Stimulated activated CD8-positive, alpha-beta memory T cell treated with anti-CD3 and anti-CD28 coated beads, Interleukin-2, amount 100 ng/mL, for 1 hour (primary cell): ENCODE measurements around the gene MED27.
"Not testable (repeated sequence)": the region's sequence is repeated elsewhere in the genome, so short reads cannot be mapped to it uniquely, and the experiment has no call there.

Source experiments
- DNase-seq, 2 donors: peaks; one replicate each; pipeline ENCODE4 v3.0.0-alpha.2; 2020; ENCODE audit warnings: low read depth in 2 of 2

MED27 gene

DNA sequence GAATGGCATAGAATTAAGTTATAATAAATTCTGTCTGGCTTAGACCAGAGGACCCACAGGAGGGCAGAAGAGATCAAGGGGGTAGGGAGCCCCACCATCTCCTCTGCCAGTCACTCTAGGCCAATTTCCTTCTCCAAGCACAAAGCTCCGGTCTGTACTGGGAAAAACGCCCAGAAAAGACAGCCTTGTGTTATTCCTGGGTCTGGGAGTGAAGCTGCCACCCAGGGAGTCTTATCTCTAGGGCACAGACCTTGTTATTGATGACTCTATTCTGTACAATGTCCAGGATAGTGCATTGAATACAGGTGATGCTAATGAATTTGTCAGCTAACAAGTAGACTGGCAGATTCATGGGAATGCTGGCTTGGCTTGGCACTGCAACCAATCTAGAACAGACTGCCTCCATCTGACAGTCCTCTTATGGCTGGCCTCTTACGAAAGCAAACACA, 60.7 kb downstream of the MED27 start:
- no peak for DNase-seq

- no peak for DNase-seq
Measured at GRCh38 chr9:132016456-132016855, 63.2 kb downstream of the MED27 start.

GRCh38 chr9:132015866-132016265, 63.8 kb downstream of the MED27 start:
- no peak for DNase-seq

DNA sequence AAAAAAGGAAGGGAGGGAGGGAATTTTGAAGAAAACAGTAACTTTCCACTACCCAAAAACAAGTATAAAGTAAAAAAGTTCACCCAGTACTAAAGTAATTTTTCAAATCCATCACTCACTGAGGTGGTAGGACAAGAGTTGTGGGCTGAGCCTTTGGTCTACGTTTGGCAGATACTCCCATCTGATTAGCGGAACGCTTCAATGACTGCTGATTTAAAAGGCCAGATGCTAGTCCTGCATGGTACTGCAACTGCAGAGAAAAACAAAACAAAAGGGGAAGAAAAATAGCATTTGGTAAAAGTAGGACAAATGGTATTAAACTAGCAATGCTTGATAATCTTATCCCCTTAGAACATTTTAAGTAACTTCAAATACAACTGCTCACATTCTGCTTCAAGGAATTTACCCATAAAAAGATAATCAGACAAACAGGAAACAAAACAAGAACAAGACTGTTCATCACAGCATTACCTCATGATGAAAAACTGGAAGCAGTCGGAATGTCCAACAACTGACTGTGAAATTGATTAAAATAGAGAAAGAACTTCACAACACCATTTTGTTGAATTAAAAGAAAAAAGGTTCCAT, 65.4 kb downstream of the MED27 start:
- no peak for DNase-seq

DNA sequence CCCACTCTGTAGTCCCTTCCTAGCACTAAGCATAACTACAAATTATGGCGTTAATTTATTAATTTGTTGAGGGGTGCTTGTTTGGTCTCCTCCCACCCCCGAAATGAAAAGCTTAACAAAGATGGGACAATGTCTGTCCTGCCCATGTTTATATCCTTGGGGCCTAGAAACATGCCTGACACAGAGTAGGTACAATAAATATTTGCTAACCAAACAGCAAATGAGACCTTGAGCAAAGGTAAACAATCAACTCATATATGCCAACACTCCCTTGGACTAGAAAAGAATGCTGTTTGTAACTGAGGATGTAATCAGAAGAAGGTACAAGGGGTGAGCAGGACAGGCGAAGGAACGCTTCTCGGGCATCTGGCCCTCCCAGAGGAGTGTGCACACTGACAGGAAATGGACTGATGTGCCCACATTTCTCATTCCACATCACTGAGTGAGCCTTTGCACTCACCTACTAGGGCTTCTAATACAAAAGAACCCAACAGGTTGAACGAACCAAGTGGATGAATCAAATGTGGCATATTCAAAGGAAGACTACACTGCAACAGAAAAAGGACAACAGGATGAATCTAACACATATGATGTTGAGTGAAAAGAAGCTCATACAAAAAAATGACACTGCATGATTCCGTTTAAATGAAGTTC, 66.8 kb downstream of the MED27 start:
- no peak for DNase-seq

DNA sequence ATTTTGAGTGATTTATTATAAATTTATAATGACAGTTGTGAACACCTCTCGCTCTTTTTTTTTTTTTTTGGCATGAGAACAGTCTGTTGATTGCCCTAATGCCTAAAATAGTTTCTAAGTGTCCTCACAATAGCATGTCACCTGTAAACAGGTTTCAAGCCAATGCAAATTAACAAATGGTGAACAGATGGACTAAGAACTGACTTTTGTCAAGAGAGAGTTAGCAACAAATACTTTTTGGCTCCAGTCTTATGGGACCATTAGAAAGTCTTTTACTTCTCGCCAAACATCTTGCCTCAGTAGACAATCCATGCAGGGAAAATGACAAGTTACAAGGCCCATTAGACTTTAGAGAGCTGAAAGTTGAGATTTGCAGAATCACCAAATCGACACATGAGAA, 67.8 kb downstream of the MED27 start:
- no peak for DNase-seq

- DNase-seq, result no peak
Measured at GRCh38 chr9:132011309-132011708, 68.4 kb downstream of the MED27 start.

DNA sequence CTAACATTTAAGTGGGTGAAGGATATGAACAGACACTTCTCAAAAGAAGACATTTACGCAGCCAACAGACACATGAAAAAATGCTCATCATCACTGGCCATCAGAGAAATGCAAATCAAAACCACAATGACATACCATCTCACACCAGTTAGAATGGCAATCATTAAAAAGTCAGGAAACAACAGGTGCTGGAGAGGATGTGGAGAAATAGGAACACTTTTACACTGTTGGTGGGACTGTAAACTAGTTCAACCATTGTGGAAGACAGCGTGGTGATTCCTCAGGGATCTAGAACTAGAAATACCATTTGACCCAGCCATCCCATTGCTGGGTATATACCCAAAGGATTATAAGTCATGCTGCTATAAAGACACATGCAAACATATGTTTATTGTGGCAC, 69.5 kb downstream of the MED27 start:
- DNase-seq, result not testable (repeated sequence)

DNA sequence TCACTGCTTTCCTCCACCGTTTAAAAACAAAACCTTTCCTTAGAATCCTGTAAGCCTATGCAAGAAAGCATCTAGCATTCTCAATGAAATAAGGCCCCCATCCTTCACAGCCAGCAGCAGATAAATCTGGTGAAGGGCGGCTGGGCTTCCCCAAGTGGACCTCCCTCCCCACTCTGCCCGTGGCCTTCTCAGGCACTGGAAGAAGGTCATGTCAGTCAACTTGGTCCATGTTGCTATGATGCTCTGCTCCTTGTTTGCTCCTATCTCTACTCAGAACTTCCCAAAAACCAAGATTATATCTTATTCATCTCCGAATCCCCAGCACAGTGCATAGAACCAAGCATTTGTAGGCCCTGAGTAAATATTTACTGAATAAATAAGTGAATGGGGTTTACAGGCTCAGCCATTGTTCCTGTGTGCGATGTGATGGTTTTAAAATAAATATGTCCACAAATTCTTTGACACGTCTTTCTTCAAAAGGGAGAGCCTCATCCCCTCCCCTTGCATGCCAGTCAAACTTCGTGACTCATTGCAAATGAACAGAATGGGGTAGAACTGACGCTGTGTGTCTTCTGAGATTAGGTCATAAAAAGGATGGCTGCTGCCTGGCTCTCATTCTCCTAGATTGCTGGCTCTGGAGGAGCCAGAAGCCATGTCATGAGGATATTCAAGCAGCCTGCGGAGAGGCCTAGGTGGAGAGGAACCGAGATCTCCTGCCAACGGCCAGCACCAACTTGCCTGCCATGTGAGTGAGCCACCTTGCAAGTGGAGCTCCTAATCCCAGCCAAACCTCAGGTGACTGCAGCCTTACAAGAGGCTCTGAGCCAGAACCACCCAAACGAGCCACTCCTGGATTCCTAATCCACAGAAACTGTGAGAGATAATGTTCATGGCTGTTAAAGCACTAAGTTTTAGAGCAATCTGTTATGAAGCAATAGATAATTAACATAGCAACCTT, 70.5 kb downstream of the MED27 start:
- DNase-seq, result no peak

- DNase-seq, result no peak
Measured at GRCh38 chr9:132008184-132008803, 71.4 kb downstream of the MED27 start.

DNA sequence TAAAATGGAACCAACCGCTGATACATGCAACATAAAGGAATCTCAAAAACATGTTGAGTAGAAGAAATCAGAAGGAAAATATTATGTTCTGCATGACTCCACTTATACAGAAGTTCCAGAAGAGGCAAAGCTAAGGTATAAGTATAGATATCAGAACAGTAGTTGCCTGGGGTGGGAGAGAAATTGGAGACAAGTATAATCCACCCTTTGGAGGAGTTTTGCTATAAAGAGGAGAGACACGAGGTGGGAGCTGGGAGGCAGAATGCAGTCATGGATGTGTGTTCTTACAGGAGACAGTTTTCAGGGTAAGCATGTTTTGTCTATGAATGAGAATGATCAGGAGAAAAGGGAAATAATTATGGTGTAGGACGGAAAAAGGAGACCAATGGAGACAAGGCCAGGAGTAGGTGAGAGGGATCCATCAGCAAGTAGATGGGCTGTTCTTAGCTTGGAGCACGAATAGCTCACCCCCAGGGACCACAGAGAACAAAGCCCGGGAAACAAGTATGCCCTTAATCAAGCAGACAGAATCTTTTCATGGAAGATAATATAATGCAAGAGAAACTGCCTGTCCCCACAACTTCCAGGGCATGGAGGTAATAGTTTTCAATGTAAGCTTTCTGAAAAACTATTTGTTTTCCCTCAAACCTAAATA, 72.2 kb downstream of the MED27 start:
- DNase-seq, result no peak

DNA sequence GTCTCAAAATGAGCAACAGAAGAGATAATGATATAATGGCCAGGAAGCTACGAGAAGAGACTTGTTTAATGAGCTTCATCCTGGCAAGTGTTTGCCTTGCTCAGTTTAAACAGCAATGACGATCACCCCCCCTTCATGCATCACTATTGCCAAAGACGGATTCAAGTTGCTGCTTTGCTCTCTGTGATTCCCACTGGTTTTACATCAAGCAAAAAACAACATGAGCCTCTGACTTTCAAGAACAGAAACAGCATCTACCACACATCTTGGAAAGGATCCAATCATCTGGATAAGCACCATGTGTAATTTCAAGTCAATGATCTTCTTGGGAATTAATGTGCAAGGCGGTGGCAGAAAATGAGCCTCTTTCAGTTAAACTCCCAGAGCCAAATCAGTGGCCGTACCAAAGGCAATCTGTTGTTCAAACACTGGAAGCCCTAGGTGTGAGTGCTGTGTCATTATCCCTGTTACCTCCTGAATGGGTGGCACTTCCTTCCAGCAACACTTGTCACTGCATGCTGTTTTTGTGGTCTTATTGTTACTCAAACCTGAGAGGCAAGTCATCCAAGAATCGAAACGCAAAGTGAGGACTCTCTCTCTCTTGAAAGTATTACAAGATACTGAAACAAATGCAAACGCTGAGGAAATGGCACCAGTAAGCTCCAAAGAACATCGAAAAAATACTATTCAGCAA, 72.8 kb downstream of the MED27 start:
- DNase-seq, result no peak

DNA sequence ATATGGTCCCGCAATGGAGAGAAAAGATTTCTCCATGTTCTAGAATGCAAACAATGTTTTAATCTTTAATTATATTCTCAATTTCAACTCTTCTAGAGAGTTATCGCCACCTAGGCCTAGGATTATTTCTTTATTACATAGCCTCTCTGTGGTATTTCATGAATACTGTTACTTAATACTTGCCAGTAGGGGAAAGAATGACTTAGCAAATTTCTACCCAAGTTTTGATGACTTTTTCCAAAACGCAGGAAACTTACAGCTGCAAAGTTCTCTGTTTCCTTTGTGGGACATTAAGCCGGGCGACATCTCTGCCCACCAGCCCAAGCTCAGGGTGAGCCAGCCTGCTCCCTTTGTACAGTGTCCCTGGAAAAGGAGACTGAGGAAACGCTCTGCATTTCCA, 73.8 kb downstream of the MED27 start:
- DNase-seq, result no peak

DNA sequence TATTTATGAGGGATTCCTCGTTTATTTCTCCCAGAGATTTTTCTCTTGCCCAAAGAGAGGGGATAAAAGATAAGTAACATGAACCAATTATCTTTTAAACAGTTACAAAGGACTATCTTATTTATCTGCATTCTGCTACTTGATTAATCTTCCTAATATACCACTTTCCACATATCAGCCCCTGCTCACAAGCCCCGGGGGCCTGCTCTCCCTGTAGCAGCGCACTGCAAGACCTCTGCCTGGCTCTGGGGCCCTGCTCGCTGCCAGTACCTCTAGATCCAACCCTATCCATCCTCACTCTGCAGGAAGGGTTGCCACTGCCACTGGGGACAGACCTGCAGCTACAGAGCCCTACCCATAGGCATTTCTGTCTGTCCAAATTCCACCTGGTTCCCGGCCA, 75.3 kb downstream of the MED27 start:
- DNase-seq, result no peak

- DNase-seq, result no peak
Measured at GRCh38 chr9:132003896-132004295, 75.8 kb downstream of the MED27 start.

DNA sequence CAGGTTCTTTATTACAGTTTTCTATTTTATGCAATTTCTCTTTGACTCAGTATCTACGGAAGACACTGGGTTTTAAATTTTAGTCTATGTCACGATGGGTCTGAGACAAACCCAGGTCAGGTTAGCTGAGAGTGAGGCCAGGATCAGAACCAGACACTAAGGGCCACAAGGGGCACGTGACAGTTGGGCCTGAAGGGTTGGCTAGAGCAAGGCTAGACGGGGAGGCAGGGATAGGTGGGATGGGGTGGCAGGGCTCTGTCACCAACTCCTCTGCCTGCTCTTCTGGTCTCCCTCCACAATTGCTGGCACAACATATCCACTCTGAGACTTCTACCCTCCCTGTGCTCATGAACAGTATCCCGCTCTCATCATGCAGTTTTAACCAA, 76.4 kb downstream of the MED27 start:
- DNase-seq, result no peak

GRCh38 chr9:132002643-132003318, 76.9 kb downstream of the MED27 start:
- no peak for DNase-seq

GRCh38 chr9:132001567-132001966, 78.1 kb downstream of the MED27 start:
- DNase-seq, result no peak

DNA sequence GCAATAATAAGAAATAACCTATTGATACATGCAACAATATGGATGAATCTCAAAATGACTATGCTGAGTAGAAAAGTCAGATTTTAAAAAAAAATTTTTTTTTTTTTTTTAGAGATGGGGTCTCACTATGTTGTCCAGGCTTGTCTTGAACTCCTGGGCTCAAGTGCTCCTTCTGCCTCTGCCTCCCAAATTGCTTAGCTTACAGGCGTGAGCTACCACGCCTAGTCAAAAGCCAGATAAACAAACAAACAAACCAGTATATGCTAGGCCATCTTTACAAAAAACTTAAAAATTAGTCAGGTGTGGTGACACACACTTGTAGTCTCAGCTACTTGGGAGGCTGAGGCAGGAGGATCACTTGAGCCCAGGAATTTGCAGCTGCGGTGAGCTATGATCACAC, 79.0 kb downstream of the MED27 start:
- no peak for DNase-seq

- no peak for DNase-seq
Measured at GRCh38 chr9:131999692-132000551, 79.7 kb downstream of the MED27 start.
